Measurements from ENCODE around the gene DR1. TPM values are rescaled to one million over a fixed set of nuclear protein-coding genes. Genes with fewer than 3 reads are reported as not detected.
A peak's percentile ranks its signal among the peaks of the same experiment; 100 is the strongest.

Gene DR1
- total RNA-seq (10 to 100 TPM; 56.0 to 62.1 TPM), polyA plus RNA-seq (ENCODE audit: insufficient read depth, low read depth, low replicate concordance) (133 TPM)
- long read RNA-seq, donor 1, full-length matches to known transcripts, result 23 of 28 reads
- long read RNA-seq, donor 1, partial matches to known transcripts, result 5 of 28 reads
- long read RNA-seq, donor 1, other reads (novel, unspliced or antisense), result 0 of 28 reads
- long read RNA-seq, donor 2, full-length matches to known transcripts, result 17 of 29 reads
- long read RNA-seq, donor 2, partial matches to known transcripts, result 12 of 29 reads
- long read RNA-seq, donor 2, other reads (novel, unspliced or antisense), result 0 of 29 reads

GRCh38 chr1:93345633-93346420, at the start of gene DR1:
Gene DR1 (plus strand): TSS chr1:93345907. CDS start chr1:93346646, 739 bp downstream.
- peak; percentile 54 for TF ChIP-seq POLR2A (IDR thresholded peaks at IDR 0.05)
- TF ChIP-seq CTCF (IDR thresholded peaks at IDR 0.05), result no peak
- H3K27me3 ChIP-seq, result no peaks in the 10 kb centered on the region
- 0 to 1% methylated on average over 4 to 67 of the region's 80 CpGs for WGBS, 2 donors
- H3K4me1 ChIP-seq, result peaks cover 12% of the 10 kb centered on the region
- peak within 1 kb of the TSS; percentile 86 to 96 for H3K4me3 ChIP-seq
- DNase-seq, result peak; percentile 96
- intact Hi-C loops (cut with DNase I; ENCODE audit: low total_unique reads), result no loop called here
- no peaks in the 10 kb centered on the region for H3K9me3 ChIP-seq
- H3K36me3 ChIP-seq (ENCODE audit: low read depth, missing control alignments), result no peaks in the 10 kb centered on the region
- H3K27ac ChIP-seq, result peak within 1 kb of the TSS; percentile 94 to 96

GRCh38 chr1:93296555-93297154, 49.1 kb upstream of the DR1 start:
- no peak overlapping the region for H3K4me3 ChIP-seq
- TF ChIP-seq POLR2A (IDR thresholded peaks at IDR 0.05) (no peak), CTCF (IDR thresholded peaks at IDR 0.05) (no peak)
- H3K27me3 ChIP-seq, result no peaks in the 10 kb centered on the region
- H3K4me1 ChIP-seq, result no peaks in the 10 kb centered on the region
- H3K27ac ChIP-seq, result no peak overlapping the region
- no peak for DNase-seq
- intact Hi-C loops (cut with DNase I; ENCODE audit: low total_unique reads), result no loop called here
- WGBS, 2 donors, result 80 to 81% methylated on average over 3 of the region's 3 CpGs
- no peaks in the 10 kb centered on the region for H3K9me3 ChIP-seq
- no peaks in the 10 kb centered on the region for H3K36me3 ChIP-seq (ENCODE audit: low read depth, missing control alignments)

GRCh38 chr1:93301131-93301530, 44.6 kb upstream of the DR1 start:
- 83% methylated on average over 1 of the region's 1 CpG for WGBS, 2 donors
- Histone ChIP-seq H3K4me3 (no peak overlapping the region), H3K4me1 (no peaks in the 10 kb centered on the region), H3K36me3 (ENCODE audit: low read depth, missing control alignments) (no peaks in the 10 kb centered on the region), H3K27me3 (no peaks in the 10 kb centered on the region), H3K9me3 (no peaks in the 10 kb centered on the region), H3K27ac (no peak overlapping the region)
- intact Hi-C loops (cut with DNase I; ENCODE audit: low total_unique reads), result no loop called here
- no peak for TF ChIP-seq POLR2A (IDR thresholded peaks at IDR 0.05)
- TF ChIP-seq CTCF (IDR thresholded peaks at IDR 0.05), result no peak
- no peak for DNase-seq

GRCh38 chr1:93302078-93302477, 43.6 kb upstream of the DR1 start:
- 83 to 91% methylated on average over 5 of the region's 5 CpGs for WGBS, 2 donors
- no peak for TF ChIP-seq POLR2A (IDR thresholded peaks at IDR 0.05)
- intact Hi-C loops (cut with DNase I; ENCODE audit: low total_unique reads), result no loop called here

GRCh38 chr1:93304716-93305138, 41.0 kb upstream of the DR1 start:
- H3K36me3 ChIP-seq (ENCODE audit: low read depth, missing control alignments), result no peaks in the 10 kb centered on the region
- H3K4me1 ChIP-seq, result no peaks in the 10 kb centered on the region
- intact Hi-C loops (cut with DNase I; ENCODE audit: low total_unique reads), result no loop called here
- no peaks in the 10 kb centered on the region for H3K9me3 ChIP-seq
- no peaks in the 10 kb centered on the region for H3K27me3 ChIP-seq
- peak; percentile 43 to 86 (median 78) for TF ChIP-seq CTCF (IDR thresholded peaks at IDR 0.05)
- no peak for TF ChIP-seq POLR2A (IDR thresholded peaks at IDR 0.05)
- no peak overlapping the region for H3K4me3 ChIP-seq
- DNase-seq, result peak; percentile 72
- no peak overlapping the region for H3K27ac ChIP-seq
- WGBS, 2 donors, result 45 to 53% methylated on average over 2 of the region's 2 CpGs

More at GRCh38 chr1:93302078-93302477, 43.6 kb upstream of the DR1 start:
- Histone ChIP-seq H3K36me3 (ENCODE audit: low read depth, missing control alignments) (no peaks in the 10 kb centered on the region), H3K27me3 (no peaks in the 10 kb centered on the region), H3K4me3 (no peak overlapping the region), H3K27ac (no peak overlapping the region), H3K9me3 (no peaks in the 10 kb centered on the region), H3K4me1 (no peaks in the 10 kb centered on the region)
- no peak for DNase-seq

All from testis (tissue), 5 donors.